ENCODE results near the gene CTPS1.

DNA sequence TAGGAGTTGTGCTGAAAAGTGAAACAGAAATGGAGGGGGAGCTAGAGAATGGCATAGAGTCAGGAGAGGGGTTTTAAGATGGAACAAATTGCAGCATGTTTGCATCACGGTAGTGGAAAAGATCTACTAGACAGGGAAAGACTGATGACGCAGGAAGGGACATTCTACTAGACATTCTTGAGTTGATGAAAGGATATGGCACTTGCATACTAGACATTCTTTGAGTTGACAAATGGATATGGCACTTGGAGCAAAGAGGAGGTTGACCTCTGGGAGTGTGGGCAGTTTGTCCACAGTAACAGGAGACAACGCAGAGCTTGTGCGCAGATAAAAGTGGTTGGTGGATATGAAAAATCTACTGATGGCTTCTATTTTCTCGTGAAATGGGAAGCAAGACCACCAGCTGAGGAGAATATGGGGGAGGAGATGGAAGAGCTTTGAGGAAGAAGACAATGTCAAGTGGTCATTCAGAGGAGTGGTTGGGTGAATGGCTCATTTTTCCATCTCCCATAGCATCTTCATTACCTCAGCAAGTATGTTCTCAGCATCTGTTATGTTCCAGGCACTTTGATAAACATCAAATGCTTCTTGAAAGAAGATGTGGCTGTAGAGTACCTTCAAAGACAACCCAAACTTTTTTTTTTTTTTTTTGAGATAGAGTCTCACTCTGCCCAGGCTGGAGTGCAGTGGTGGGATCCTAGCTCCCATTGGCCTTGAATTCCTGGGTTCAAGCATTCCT, 2.4 kb upstream of the CTPS1 start:
- TF ChIP-seq, protein P1, sequence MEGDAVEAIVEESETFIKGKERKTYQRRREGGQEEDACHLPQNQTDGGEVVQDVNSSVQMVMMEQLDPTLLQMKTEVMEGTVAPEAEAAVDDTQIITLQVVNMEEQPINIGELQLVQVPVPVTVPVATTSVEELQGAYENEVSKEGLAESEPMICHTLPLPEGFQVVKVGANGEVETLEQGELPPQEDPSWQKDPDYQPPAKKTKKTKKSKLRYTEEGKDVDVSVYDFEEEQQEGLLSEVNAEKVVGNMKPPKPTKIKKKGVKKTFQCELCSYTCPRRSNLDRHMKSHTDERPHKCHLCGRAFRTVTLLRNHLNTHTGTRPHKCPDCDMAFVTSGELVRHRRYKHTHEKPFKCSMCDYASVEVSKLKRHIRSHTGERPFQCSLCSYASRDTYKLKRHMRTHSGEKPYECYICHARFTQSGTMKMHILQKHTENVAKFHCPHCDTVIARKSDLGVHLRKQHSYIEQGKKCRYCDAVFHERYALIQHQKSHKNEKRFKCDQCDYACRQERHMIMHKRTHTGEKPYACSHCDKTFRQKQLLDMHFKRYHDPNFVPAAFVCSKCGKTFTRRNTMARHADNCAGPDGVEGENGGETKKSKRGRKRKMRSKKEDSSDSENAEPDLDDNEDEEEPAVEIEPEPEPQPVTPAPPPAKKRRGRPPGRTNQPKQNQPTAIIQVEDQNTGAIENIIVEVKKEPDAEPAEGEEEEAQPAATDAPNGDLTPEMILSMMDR (conservative IDR thresholded peaks at IDR 0.05 in 1 of 2, IDR thresholded peaks at IDR 0.05 in 1 of 2; ENCODE audit: low read depth in 1 of 2, low read length in 2 of 2), result no peak
- TF ChIP-seq EZH2 (IDR thresholded peaks at IDR 0.05; ENCODE audit: low read length, missing control alignments), result no peak

Data from fibroblast of lung (primary cell).